NCI-H2171 (cell line): ENCODE results near the gene IDE.
"Not testable (repeated sequence)": the region's sequence is repeated elsewhere in the genome, so short reads cannot be mapped to it uniquely, and the experiment has no call there.

ENCODE experiments used
- DNase-seq: peaks from one replicate; lab custom pipeline; 2025; lab: John Stamatoyannopoulos, UW

Gene IDE

DNA sequence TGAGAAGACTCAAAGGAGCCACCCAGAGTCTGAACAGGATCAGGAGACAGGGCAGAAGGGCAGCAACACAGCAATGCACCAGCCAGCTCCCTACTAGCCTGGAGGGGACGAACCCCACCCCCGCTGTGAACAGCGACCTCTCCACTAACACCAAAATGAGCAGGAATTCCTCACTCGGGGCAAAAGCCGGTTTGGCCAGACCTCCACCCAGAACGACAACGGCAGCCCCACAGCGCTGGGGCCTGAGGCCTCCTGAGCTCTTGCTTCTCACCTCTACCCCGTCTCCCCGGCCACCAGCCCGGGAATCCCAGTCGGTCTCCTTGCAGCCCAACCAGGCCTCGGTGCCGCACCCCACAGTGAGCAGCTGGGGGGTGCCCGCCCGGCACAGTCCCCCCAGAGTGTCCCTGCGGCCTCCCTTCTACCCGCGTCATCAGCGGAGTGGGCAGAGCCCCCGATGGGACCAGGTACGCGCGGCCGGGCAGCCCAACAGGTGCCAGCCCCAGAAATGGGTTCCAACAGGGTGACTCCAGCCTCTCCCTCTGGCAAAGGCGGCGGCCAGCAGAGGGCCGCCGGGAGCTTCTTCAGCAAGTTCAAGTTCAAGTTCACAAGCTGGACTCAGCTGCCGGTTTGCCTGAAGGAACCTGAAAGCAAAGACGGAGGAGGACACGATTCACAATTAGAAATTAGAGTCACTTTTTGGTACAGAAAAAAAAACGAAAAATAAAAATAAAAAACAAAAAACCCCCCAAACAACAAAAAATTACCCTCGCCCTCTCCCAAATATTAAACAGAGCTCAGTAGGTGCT is 153.9 kb downstream of the IDE start:
- no peak for DNase-seq

GRCh38 chr10:92418891-92419290 is 155.0 kb downstream of the IDE start:
- DNase-seq: no peak

DNA sequence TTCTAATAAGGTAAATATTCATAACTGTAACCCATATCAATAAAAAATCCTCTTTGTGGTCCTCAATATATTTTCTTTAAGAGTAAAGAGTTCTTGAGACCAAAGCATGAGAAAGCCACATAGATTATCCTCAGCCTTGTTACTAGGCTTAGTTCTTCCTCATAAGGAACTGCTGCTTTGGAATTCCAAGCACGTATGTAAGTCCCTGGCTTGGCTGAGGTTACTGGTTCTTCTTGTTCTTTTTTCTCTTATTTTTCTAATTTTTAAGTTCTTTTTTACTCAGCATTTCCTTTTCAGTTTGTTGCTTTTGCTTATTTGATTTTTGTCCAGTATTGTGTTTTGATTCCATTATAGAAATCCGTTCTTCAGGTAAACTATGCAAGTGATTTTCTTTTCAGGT is 155.7 kb downstream of the IDE start:
- DNase-seq: no peak

DNA sequence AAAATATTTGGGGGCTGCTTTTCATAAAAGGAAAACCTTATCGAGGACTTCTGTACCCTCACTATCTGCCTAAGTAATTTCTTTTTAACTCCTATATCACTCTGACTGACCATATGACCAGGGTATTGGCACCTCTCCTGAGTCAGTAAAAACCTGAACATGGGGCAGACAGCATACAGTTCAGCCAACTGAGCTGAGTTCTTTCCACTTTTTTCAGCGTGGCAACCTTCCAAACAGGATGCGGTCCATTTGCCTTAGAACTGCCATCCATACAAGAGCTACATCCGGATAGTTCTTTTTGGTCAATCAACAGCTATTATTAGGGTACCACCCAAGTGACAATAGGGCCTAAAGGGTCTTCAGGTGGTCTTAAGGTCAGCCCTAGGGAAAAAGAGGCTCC is 160.4 kb downstream of the IDE start:
- no peak for DNase-seq

DNA sequence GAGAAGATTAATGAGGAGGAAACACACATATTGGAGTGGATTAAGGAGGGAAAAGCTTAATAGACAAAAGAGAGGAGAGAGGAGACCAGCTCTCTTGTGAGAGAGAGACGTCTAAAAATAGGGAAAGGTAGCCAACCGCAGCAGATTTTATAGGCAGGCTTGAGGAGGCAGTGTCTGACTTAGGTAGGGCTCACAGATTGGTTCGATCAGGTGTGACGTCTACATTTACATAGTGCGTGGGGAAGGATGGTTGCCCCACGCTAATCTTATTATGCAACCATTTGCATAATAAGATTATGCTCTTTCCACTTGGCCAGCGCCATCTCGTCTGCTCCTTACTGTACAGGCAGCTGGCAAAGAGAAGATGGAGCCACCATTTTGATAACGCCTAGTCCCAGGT is 160.9 kb downstream of the IDE start:
- DNase-seq: no peak

GRCh38 chr10:92411406-92411805 is 162.5 kb downstream of the IDE start:
- no peak for DNase-seq

- no peak for DNase-seq
Measured at GRCh38 chr10:92410501-92410900, 163.4 kb downstream of the IDE start.

DNA sequence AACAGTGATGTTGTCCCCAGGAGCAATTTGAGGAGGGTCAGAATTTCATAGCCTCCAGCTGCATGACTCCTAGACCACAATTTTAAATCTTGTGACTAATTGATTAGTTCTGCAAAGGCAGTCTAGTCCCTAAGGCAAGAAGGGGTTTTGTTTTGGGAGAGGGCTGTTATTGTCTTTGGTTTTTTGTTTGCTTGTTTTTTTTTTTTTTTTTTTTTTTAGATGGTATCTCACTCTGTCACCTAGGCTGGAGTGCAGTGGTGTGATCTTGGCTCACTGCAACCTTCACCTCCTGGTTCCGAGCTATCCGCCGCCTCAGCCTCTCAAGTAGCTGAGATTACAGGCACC is 165.9 kb downstream of the IDE start:
- no peak for DNase-seq

- DNase-seq: no peak
Measured at GRCh38 chr10:92407305-92408016, 166.4 kb downstream of the IDE start.

- DNase-seq: peak; percentile 58
Measured at GRCh38 chr10:92405419-92405924, 168.4 kb downstream of the IDE start.

DNA sequence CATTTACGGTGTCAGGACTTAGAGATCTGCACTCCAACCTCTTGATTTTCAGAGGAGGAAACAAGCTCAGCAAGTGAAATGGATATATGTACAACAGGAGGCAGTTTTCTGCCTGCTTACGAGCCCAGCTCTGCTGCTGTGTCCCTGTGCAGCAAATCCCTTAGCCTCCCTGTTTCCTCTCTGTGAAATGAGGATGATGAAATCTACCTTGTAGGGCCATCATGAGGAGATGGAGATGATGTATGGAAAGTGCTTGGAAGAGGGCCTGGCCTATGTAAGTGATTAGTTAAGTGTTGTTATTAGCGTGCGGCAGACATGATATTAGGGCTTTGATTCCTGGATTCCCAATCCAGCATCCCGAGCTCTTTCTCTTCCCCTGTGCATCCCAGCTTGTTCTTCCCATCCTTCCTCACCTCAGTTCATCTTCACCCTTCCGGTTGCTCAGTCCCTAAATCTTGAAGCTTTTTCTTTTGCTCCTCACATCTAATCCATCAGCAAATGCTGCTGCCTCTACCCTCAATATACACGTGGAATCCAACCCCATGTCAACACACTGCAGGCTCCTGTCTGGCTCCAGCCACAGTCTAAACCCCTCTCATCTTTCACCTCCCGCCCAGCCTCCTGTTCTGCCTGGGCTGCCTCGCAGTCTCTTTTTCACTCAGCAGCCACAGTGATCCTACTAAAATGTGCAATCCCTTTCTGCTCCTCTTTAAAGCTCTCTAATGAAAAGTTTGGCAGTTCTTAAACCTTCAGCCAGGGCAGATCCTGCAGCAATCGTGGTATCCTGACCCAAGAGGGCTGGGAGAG is 169.1 kb downstream of the IDE start:
- DNase-seq: no peak

DNA sequence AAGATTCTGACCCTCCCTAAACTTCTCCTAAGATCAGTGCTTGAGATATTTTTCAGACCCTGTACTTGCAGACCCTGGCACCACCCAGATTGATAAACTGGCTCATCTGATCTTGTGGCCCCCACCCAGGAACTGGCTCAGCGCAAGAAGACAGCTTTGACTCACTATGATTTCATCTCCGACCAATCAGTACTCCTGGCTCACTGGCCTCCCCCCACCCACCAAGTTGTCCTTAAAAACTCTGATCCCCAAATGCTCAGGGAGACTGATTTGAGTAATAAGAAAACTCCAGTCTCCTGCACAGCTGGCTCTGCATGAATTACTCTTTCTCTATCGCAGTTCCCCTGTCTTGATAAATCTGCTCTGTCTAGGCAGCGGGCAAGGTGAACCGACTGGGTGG is 171.7 kb downstream of the IDE start:
- DNase-seq: not testable (repeated sequence)
